WTC11 (cell line): ENCODE data around the gene ZBTB16. TPM values are rescaled to one million over a fixed set of nuclear protein-coding genes. Genes with fewer than 3 reads are reported as not detected.

ENCODE experiments used
- ATAC-seq: fragments of 200-7000 bp; cut with Tn5 transposase; 2 replicates; pipeline ENCODE4 v1.10.0; 2021; ENCODE audit warnings: mild to moderate bottlenecking, moderate library complexity
- CTCF ChIA-PET: fragments of 300-600 bp; sonication (Branson Sonifier 250); formaldehyde crosslinking; loops from one replicate; lab custom pipeline; 2021; ENCODE audit warnings: antibody characterized with exemption; lab: Charles Lee
- POLR2A ChIA-PET: fragments of 350-600 bp; sonication (Branson Sonifier 250); formaldehyde crosslinking; loops from one replicate; lab custom pipeline; 2021; ENCODE audit warnings: antibody characterized with exemption; lab: Charles Lee
- DNase-seq: peaks from one replicate; pipeline ENCODE4 v3.0.0; 2021; ENCODE audit warnings: low spot score
- H3K27ac Mint-ChIP-seq: 2 replicates; pipeline ENCODE4 v1.8.0; 2021; ENCODE audit warnings: mixed read lengths
- H3K27me3 Mint-ChIP-seq: 2 replicates; pipeline ENCODE4 v1.8.0; 2021; ENCODE audit warnings: low read depth, mild to moderate bottlenecking, moderate library complexity, mixed read lengths
- H3K36me3 Mint-ChIP-seq: 2 replicates; pipeline ENCODE4 v1.8.0; 2021; ENCODE audit warnings: mixed read lengths
- H3K4me1 Mint-ChIP-seq: 2 replicates; pipeline ENCODE4 v1.8.0; 2022; ENCODE audit warnings: mixed read lengths
- H3K4me3 Mint-ChIP-seq: 2 replicates; pipeline ENCODE4 v1.8.0; 2021; ENCODE audit warnings: mild to moderate bottlenecking, moderate library complexity, mixed read lengths
- H3K9me3 Mint-ChIP-seq: 2 replicates; pipeline ENCODE4 v1.8.0; 2021; ENCODE audit warnings: mixed read lengths
- ATF3 ChIP-seq: sonication (generic); formaldehyde crosslinking; conservative IDR thresholded peaks from 2 replicates; pipeline ENCODE4 v1.8.1; 2022; ENCODE audit warnings: mild to moderate bottlenecking, missing genetic modification reagents
- ATF6 ChIP-seq: sonication (generic); formaldehyde crosslinking; IDR thresholded peaks from 2 replicates; pipeline ENCODE4 v1.8.1; 2023; ENCODE audit warnings: mild to moderate bottlenecking, missing genetic modification reagents
- E2F1 ChIP-seq: sonication (generic); formaldehyde crosslinking; IDR thresholded peaks from 2 replicates; pipeline ENCODE4 v1.8.0; 2022; ENCODE audit warnings: mild to moderate bottlenecking, missing genetic modification reagents
- MLX ChIP-seq: sonication (generic); formaldehyde crosslinking; IDR thresholded peaks from 2 replicates; pipeline ENCODE4 v1.8.1; 2023; ENCODE audit warnings: mild to moderate bottlenecking, missing genetic modification reagents, moderate library complexity
- MYBL2 ChIP-seq: sonication (generic); formaldehyde crosslinking; IDR thresholded peaks from 2 replicates; pipeline ENCODE4 v1.8.1; 2023; ENCODE audit warnings: mild to moderate bottlenecking, moderate library complexity, missing genetic modification reagents
- NFATC4 ChIP-seq: fragments of 250-450 bp; sonication (Bioruptor Pico); IDR thresholded peaks from 2 replicates; pipeline ENCODE4 v1.9.0; 2021; ENCODE audit warnings: mild to moderate bottlenecking
- NR2C2 ChIP-seq: sonication (generic); formaldehyde crosslinking; IDR thresholded peaks from 2 replicates; pipeline ENCODE4 v1.8.0; 2022; ENCODE audit warnings: mild to moderate bottlenecking, missing genetic modification reagents
- SMAD3 ChIP-seq: sonication (generic); formaldehyde crosslinking; IDR thresholded peaks from 2 replicates; pipeline ENCODE4 v1.8.0; 2022; ENCODE audit warnings: missing genetic modification reagents, mild to moderate bottlenecking, borderline replicate concordance
- ZBTB43 ChIP-seq: sonication (generic); formaldehyde crosslinking; IDR thresholded peaks from 2 replicates; pipeline ENCODE4 v1.8.1; 2023; ENCODE audit warnings: mild to moderate bottlenecking, missing genetic modification reagents
- ZNF416 ChIP-seq: fragments of 250-450 bp; sonication (Bioruptor Pico); IDR thresholded peaks from 2 replicates; pipeline ENCODE4 v1.9.0; 2021; ENCODE audit warnings: mild to moderate bottlenecking, inconsistent platforms
- ZNF532 ChIP-seq: fragments of 250-450 bp; sonication (Bioruptor Pico); IDR thresholded peaks from 2 replicates; pipeline ENCODE4 v1.9.0; 2021; ENCODE audit warnings: mild to moderate bottlenecking, borderline replicate concordance
- ZSCAN18 ChIP-seq: fragments of 250-450 bp; sonication (Bioruptor Pico); IDR thresholded peaks from 2 replicates; pipeline ENCODE4 v2.1.2; 2022; ENCODE audit warnings: mild to moderate bottlenecking, moderate library complexity
- total RNA-seq: library from RNA; stranded (reverse); gene quantifications from 3 replicates; pipeline ENCODE4 v1.2.3, GENCODE V29; 2021

The ZBTB16 gene
- total RNA-seq, 1 experiment from 2014 or later = 0.57 TPM

- TF ChIP-seq ATF6 (no peak), NR2C2 (CRISPR knock-in tag) (no peak), SMAD3 (no peak), ZSCAN18 (no peak)
- TF ChIP-seq, all 79 proteins: peak for 0
Observed at GRCh38 chr11:114237321-114238280, 178.1 kb downstream of the ZBTB16 start (continued).

- H3K36me3 Mint-ChIP-seq = no peaks in the 10 kb centered on the region
- ChIA-PET POLR2A (no interaction called here), CTCF (interaction anchor here (0.8 to 2.0 kb wide), 2 partner anchors 11 to 21 kb away, joined by 3 to 5 read pairs; no protein-coding TSS in a partner anchor)
- no peak overlapping the region for H3K27ac Mint-ChIP-seq
- H3K4me3 Mint-ChIP-seq = no peak overlapping the region
- TF ChIP-seq MLX = no peak
- no peak for TF ChIP-seq ATF3
- no peak for TF ChIP-seq MYBL2 (CRISPR knock-in tag)
- no peak for TF ChIP-seq E2F1
- TF ChIP-seq ZBTB43 (CRISPR knock-in tag) = no peak
- TF ChIP-seq ZNF416 (CRISPR knock-in tag) = no peak
- no peak for TF ChIP-seq ZNF532 (CRISPR knock-in tag)
- no peak for TF ChIP-seq NFATC4 (CRISPR knock-in tag)
- no peak for ATAC-seq
- H3K27me3 Mint-ChIP-seq = no peaks in the 10 kb centered on the region
- DNase-seq = no peak
- H3K4me1 Mint-ChIP-seq = peaks cover 4% of the 10 kb centered on the region; the same call in 1 of the 2 replicates
- no peaks in the 10 kb centered on the region for H3K9me3 Mint-ChIP-seq
Observed at GRCh38 chr11:114239753-114240161, 180.2 kb downstream of the ZBTB16 start.
